Measurements from ENCODE around the gene TRA2A. TPM values are rescaled to one million over a fixed set of nuclear protein-coding genes. Genes with fewer than 3 reads are reported as not detected.

Gene TRA2A
- total and polyA plus RNA-seq, 9 of the 15 experiments (the other 6 are each of a cell fraction or from before 2014, with no cell fraction given), result 22.7 to 210 (median 73.9) TPM

DNA sequence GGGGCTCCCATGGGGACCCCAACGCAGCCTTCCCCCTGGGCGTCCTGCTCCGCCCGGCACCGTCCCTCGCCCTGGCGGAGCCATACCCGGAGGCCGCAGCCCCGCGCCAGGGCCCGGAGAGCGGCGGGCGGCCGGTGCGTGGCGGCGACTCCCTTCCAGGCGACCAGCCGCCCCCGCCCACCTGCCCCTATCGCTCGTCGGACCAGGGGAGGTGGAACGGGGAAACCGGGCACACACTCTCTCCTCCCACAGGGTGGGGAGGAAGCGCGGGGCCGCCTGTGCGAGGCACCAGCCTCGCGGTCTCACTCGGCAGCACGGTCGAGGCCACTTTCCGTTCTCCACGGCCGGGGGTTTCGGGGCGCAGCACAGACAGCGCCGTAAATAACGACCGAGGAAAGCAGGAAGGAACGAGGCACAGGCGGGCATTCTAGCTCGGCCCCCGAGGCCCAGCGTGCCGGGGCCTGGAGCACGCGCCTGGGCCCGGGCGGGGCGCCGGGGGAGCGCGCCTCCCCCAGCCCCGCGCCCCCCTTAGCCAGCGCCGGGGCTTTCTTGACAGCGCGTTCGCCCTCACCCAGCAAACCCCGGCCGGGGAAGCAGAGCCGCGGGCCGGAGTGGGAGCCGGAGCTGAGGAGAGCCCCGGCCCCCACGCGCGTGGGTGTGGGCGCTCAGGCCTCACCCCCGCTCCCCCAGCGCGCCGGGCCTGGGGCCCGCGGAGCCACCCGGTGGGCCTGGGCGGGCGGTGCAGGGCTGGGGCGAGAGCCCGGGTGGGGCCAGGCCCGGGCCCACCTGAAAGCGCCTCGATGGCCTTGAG lies 62.4 kb downstream of the TRA2A start (continued):
- TF ChIP-seq, protein P1, sequence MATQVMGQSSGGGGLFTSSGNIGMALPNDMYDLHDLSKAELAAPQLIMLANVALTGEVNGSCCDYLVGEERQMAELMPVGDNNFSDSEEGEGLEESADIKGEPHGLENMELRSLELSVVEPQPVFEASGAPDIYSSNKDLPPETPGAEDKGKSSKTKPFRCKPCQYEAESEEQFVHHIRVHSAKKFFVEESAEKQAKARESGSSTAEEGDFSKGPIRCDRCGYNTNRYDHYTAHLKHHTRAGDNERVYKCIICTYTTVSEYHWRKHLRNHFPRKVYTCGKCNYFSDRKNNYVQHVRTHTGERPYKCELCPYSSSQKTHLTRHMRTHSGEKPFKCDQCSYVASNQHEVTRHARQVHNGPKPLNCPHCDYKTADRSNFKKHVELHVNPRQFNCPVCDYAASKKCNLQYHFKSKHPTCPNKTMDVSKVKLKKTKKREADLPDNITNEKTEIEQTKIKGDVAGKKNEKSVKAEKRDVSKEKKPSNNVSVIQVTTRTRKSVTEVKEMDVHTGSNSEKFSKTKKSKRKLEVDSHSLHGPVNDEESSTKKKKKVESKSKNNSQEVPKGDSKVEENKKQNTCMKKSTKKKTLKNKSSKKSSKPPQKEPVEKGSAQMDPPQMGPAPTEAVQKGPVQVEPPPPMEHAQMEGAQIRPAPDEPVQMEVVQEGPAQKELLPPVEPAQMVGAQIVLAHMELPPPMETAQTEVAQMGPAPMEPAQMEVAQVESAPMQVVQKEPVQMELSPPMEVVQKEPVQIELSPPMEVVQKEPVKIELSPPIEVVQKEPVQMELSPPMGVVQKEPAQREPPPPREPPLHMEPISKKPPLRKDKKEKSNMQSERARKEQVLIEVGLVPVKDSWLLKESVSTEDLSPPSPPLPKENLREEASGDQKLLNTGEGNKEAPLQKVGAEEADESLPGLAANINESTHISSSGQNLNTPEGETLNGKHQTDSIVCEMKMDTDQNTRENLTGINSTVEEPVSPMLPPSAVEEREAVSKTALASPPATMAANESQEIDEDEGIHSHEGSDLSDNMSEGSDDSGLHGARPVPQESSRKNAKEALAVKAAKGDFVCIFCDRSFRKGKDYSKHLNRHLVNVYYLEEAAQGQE (IDR thresholded peaks at IDR 0.05; ENCODE audit: borderline replicate concordance), result no peak
- TF ChIP-seq, protein P1 (CRISPR knock-in tag; IDR thresholded peaks at IDR 0.05; ENCODE audit: low read depth), result no peak
- no peak for TF ChIP-seq ETV1 (tag; conservative IDR thresholded peaks at IDR 0.05; ENCODE audit: low read depth)
- no peak for TF ChIP-seq MEIS2 (IDR thresholded peaks at IDR 0.05; ENCODE audit: partially characterized antibody)
- TF ChIP-seq ZNF586 (CRISPR knock-in tag; conservative IDR thresholded peaks at IDR 0.05), result no peak
- TF ChIP-seq, protein P2, sequence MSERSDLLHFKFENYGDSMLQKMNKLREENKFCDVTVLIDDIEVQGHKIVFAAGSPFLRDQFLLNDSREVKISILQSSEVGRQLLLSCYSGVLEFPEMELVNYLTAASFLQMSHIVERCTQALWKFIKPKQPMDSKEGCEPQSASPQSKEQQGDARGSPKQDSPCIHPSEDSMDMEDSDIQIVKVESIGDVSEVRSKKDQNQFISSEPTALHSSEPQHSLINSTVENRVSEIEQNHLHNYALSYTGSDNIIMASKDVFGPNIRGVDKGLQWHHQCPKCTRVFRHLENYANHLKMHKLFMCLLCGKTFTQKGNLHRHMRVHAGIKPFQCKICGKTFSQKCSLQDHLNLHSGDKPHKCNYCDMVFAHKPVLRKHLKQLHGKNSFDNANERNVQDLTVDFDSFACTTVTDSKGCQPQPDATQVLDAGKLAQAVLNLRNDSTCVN (CRISPR knock-in tag; IDR thresholded peaks at IDR 0.05), result no peak
- no peak for TF ChIP-seq CC2D1A (IDR thresholded peaks at IDR 0.05)
- TF ChIP-seq VEZF1 (CRISPR knock-in tag; IDR thresholded peaks at IDR 0.05), result peak; percentile 73
- peak; percentile 7 for TF ChIP-seq PCBP1 (IDR thresholded peaks at IDR 0.05; ENCODE audit: low read depth, low read length, poor library complexity, severe bottlenecking)
- TF ChIP-seq HOXB6 (CRISPR knock-in tag; IDR thresholded peaks at IDR 0.05; ENCODE audit: borderline replicate concordance), result no peak
- no peak for TF ChIP-seq RBM34 (IDR thresholded peaks at IDR 0.05; ENCODE audit: borderline replicate concordance, insufficient read depth, low read length)
- TF ChIP-seq MCM7 (IDR thresholded peaks at IDR 0.05), result no peak
- TF ChIP-seq ZNF316 (IDR thresholded peaks at IDR 0.05), result no peak
- TF ChIP-seq GABPB1 (CRISPR knock-in tag; IDR thresholded peaks at IDR 0.05), result peak; percentile 33; the same call in 1 of the 2 replicates
- no peak for TF ChIP-seq ATF1 (CRISPR knock-in tag; IDR thresholded peaks at IDR 0.05)
- TF ChIP-seq ATF1 (tag; IDR thresholded peaks at IDR 0.05), result no peak
- TF ChIP-seq THRB (CRISPR knock-in tag; conservative IDR thresholded peaks at IDR 0.05), result no peak

All from K562 (cell line).